ENCODE data around the gene IL1R1. TPM values are rescaled to one million over a fixed set of nuclear protein-coding genes. Genes with fewer than 3 reads are reported as not detected.

IL1R1 gene
- total RNA-seq, 1 donor from 2014 or later, result 22.6 TPM

Other genes with a start within 250 kb of the IL1R1 start
- 0.96 TPM for gene IL1R2, start 150.8 kb upstream of the IL1R1 start, total RNA-seq
- gene IL1RL2, start 44.3 kb downstream of the IL1R1 start, total RNA-seq, result 0.30 TPM
- 1.1 TPM for gene IL1RL1, start 168.8 kb downstream of the IL1R1 start, total RNA-seq
- gene IL18R1, start 213.1 kb downstream of the IL1R1 start, total RNA-seq, result 1.8 TPM